ENCODE data around the gene FMN2.

FMN2 gene

GRCh38 chr1:240517891-240518290, 426.2 kb downstream of the FMN2 start:
- no peak for DNase-seq (ENCODE audit: low spot score)
- in situ Hi-C loops (cut with MboI; ENCODE audit: low pct_unique_long_range_greater_than_20kb, low sequenced_read_pairs, unreplicated experiment): no loop called here
- no peak for TF ChIP-seq CTCF (IDR thresholded peaks at IDR 0.05; ENCODE audit: extremely low read depth, insufficient read depth, missing control alignments)

- in situ Hi-C loops (cut with MboI; ENCODE audit: low pct_unique_long_range_greater_than_20kb, low sequenced_read_pairs, unreplicated experiment): no loop called here
- no peak for DNase-seq (ENCODE audit: low spot score)
- no peak for TF ChIP-seq CTCF (IDR thresholded peaks at IDR 0.05; ENCODE audit: extremely low read depth, insufficient read depth, missing control alignments)
Measured at GRCh38 chr1:240522122-240522822, 430.6 kb downstream of the FMN2 start.

- no peak for DNase-seq (ENCODE audit: low spot score)
- no peak for TF ChIP-seq CTCF (IDR thresholded peaks at IDR 0.05; ENCODE audit: extremely low read depth, insufficient read depth, missing control alignments)
- in situ Hi-C loops (cut with MboI; ENCODE audit: low pct_unique_long_range_greater_than_20kb, low sequenced_read_pairs, unreplicated experiment): no loop called here
Measured at GRCh38 chr1:240524356-240525069, 432.8 kb downstream of the FMN2 start.
